SK-N-SH (cell line): Measurements from ENCODE around the gene BACE2.

Experiments used
- CTCF ChIP-seq: fragments of 200-600 bp; sonication (generic); IDR thresholded peaks from 2 replicates; pipeline ENCODE4 v1.6.1; 2017; ENCODE audit warnings: antibody characterized with exemption, mild to moderate bottlenecking, moderate library complexity
- MXI1 ChIP-seq: IDR thresholded peaks from 2 replicates; pipeline ENCODE4 v1.6.1; 2012; ENCODE audit warnings: mild to moderate bottlenecking, low read depth, low read length, improper control_type of control experiment
- NFIC ChIP-seq: IDR thresholded peaks from 2 replicates; pipeline ENCODE4 v1.4.0; 2012; ENCODE audit warnings: borderline replicate concordance
- RAD21 ChIP-seq: IDR thresholded peaks from 2 replicates; pipeline ENCODE4 v1.6.1; 2012; ENCODE audit warnings: mild to moderate bottlenecking, low read length
- RFX5 ChIP-seq: IDR thresholded peaks from 2 replicates; pipeline ENCODE4 v1.6.1; 2012; ENCODE audit warnings: mild to moderate bottlenecking, improper control_type of control experiment, low read length
- SMC3 ChIP-seq: IDR thresholded peaks from 2 replicates; pipeline ENCODE4 v1.6.1; 2012; ENCODE audit warnings: low read depth, low read length, improper control_type of control experiment
- TEAD4 ChIP-seq: IDR thresholded peaks from 2 replicates; pipeline ENCODE4 v1.4.0; 2012; ENCODE audit warnings: mild to moderate bottlenecking, borderline replicate concordance; ENCODE audit not compliant: insufficient read depth

GRCh38 chr21:41219498-41220207, 51.7 kb downstream of the BACE2 start:
- TF ChIP-seq MXI1 (no peak), CTCF (no peak), NFIC (no peak), SMC3 (no peak), RFX5 (no peak), RAD21 (no peak), TEAD4 (no peak)
